Activated CD4-positive, CD25-positive, alpha-beta regulatory T cell treated with anti-CD3 and anti-CD28 coated beads, Interleukin-2, amount 50 U/mL, for 72 hours (primary cell): ENCODE measurements around the gene SLC9A3.
"Not testable (repeated sequence)": the region's sequence is repeated elsewhere in the genome, so short reads cannot be mapped to it uniquely, and the experiment has no call there.

ENCODE experiments used
- DNase-seq: peaks from one replicate; pipeline ENCODE4 v3.0.0; 2021

Gene SLC9A3

DNA sequence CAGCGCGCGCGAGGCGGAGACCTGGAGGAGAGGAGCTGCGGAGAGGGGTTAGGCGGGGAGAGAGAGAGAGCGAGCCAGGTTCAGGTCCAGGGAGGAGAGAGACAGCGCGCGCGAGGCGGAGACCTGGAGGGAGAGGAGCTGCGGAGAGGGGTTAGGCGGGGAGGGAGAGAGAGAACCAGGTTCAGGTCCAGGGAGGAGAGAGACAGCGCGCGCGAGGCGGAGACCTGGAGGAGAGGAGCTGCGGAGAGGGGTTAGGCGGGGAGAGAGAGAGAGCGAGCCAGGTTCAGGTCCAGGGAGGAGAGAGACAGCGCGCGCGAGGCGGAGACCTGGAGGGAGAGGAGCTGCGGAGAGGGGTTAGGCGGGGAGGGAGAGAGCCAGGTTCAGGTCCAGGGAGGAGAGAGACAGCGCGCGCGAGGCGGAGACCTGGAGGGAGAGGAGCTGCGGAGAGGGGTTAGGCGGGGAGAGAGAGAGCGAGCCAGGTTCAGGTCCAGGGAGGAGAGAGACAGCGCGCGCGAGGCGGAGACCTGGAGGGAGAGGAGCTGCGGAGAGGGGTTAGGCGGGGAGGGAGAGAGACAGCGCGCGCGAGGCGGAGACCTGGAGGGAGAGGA is 49.9 kb downstream of the SLC9A3 start:
- DNase-seq = not testable (repeated sequence)

DNA sequence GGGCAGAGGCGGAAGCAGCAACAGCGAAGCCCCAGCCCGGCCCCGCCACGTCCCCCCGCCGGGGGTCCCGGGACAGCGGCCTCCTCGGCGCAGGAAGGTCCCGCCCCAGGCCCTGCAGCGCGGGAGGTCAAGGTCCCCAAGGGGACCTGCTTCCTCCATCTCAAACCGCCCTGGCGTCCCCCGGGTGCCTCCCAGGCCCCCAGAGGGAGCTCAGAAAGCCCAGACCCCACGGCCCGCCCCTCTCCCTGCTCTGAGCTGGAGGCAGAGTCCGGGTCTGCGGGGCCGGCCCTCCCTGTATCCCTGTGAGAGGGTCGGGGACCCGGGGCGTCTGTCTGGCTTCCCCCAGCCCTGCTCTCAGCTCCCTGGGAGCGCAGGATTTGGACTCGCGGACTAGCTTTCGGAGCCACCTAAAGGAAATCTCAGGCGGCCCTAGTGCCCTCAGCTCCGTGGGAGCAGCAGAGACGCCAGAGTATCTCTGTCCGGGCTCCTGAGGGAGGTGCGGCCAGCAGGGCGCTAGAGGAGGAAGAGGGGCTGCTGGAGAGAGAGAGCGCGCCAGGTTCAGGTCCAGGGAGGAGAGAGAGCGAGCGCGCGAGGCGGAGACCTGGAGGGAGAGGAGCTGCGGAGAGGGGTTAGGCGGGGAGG is 50.6 kb downstream of the SLC9A3 start:
- DNase-seq = peak; percentile 51

DNA sequence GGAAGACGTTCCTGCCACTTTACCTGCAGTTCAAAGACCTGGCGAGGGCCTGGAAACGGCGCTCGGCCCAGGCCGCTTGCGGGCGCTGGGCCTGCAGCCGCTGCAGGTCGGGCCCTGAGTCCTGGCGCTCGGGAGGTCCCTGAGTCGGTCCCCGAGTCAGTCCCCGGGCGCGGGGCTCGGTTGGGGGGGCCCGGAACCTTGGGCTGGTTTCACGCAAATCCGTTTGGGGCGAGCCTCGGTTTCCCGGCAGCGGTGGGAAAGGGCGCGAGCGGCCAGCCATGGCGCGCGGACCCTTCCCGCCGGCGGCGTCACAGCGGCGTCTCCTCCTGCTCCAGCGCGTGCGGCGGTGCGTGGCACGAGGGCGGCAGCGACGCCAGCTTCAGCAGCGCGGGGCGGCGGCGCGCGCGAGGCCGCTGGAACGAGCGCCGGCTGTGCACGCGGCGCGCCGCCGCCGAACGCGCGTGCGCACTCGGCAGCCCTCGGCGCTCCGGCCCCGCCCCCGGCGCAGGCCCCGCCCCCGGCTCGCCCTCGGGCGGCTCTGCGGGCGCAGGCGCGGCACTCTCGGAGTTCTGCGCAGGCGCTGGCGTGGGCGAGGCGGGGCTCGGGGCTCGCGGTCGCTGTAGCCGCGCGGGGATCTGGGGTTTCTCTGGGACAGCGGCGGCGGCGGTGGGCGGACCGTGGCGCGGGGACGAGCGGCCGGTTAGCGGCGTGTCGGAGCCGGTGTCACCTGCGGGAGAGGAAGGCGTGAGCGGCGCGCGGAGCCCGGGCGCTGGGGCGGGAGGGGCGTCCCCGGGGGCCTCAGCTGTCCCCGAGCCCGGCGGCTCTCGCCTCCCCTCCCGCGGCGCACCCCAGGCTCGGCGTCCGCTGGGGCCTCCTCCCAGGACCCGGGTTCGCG is 51.3 kb downstream of the SLC9A3 start:
- peak; percentile 96 for DNase-seq

DNA sequence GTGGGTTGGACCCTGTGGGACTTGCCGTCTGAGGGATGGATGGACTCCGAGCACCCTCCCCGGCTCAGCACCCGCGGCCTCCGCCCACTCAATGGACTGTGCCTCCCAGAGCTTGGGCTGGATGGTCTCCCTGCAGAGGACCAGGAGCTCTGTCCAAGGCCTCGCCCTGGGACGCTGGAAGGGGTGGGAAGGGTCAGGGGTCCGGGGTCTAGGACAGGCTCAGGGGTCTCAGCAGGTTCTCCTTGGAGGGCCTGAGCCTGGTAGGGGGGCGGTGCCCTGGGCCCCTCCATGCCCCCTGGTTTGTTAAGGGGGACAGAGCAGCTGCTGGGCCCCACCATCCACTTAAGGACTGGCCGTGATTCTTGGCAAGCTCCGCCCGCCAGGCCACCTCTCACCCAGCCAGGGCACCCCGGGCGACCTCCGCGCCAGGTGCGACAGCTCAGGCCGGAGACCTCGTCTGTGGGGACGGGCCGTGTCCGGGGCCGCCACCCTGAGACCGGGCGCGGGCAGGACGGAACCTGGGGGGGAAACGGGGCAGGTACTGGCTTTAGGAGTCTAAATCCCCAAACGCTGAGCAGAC is 52.1 kb downstream of the SLC9A3 start:
- DNase-seq = peak; percentile 52

DNA sequence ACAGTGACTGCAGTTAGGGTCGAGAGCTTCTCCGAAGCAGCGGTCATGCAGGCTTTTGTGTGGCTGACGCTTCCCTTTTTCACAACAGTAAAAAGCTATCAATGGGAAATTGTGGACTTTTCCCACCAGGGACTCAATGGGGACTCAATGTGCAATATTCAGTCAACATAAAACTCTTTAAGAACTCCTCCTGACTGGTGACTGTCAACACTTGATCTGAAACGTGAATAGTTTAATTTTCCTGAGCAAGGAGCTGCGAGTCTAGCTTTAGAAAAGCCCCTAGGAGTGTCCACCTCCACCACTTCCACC is 52.5 kb downstream of the SLC9A3 start:
- no peak for DNase-seq

DNA sequence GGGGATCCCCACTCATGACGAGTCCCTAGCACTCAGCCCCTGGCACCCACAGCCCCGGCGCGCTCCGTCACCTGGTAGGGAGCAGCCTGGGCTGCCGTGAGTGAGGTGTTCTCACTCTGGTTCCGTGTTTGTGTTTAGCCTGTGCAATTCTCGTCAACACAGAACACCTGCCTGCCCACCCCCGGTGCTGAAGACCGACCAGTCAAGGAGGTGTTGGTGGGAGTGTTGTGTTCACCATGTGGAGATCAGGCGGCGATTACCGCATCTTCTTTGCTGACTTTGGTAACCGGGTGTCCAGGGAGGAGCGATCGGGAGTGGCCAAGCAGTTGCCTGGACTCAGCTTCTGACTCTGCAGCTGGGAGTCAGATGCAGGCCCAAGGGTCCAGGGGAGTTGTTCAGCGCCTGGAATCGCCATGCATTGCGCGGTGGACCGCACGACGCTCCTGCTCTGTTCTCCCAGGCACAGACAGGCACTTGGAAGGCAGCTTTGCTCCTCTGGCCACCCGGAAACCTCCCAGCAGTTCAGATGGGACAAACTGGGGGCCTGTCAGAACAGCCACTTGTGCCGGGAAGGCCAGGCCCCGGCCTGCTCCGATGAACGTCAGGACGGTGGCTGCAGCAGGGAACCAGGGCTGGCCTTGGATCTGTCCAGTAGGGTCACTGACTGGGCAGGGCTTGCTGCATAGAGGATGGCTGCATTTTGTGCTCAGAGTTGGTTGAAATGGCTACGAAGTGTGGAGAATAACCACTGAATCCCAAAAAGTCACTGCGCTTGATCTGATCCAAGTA is 53.1 kb downstream of the SLC9A3 start:
- DNase-seq = no peak

DNA sequence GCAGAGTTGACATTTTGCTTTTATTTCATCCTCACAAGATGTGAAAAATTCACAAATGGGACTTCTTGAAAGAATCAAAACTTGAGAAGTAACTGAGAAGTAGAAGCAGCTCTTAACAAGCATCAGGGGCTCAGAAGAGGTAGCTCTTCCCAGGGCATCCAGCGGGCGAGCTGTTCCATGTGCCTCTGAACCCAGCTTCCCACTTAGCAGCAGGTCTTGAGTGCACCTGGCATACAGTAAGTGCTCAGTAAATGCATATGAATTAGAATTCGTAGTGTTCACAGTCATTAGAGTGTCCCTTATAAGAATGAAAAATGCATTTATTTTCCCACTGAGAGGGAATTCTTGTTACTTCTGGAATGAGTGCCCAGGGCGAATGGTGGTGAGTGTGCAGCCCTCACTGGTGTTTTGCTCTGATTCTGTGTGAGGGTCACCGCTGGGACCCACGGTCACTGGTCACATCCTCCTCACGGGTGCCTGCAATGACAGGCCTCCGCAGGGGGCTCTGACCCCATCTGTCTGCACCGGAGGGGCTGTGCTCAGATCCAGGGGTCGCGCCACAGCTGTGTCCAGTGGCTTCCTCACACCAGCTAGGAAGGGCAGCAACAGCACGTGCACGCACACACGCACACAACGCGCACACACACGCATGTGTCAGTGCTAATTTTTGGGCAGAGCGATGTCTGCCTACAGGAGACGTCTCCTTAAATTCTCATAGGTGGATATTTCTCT is 54.3 kb downstream of the SLC9A3 start:
- no peak for DNase-seq

DNA sequence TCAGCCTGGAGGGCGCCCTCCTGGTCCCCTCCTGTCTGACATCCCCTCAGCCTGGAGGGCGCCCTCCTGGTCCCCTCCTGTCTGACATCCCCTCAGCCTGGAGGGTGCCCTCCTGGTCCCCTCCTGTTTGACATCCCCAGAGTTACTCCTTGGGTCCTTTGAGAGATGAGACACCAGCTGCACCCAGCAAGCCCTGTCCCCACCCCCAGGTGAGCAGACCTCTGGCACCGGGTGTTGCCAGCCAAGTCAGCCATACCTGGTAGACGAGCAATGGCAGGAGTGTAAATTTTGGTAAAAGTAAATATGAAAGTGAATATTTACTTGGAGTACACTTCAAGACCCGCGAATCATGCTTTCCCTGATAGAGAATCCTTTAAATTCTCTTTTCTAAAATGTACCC is 55.8 kb downstream of the SLC9A3 start:
- no peak for DNase-seq

DNA sequence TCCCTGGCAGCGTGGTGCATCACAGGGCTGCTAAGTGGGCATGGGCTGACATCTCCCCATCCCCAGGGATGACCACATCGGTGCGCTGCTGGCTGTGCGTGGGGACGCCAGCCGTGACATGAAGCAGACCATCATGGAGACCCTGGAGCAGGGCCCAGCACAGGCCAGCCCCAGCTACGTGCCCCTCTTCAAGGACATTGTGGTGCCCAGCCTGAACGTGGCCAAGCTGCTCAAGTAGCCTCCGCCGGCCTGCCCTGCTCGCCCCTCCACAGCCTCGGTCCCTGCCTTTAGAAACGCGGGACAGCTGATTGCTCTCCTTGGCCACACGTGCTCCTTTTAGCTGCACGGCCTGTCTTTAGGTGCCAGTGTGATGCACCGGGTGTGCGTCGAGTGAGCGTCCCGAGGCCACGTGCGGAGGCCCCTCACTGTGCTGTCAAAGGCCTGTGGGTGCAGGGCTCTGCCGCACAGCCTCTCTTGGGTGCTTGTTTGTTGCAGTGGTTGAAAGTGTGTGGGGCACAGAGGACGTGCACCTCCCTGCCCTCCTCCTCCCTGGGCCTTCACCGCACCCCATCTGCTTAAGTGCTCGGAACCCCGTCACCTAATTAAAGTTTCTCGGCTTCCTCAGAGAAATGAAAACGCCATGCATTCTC is 57.5 kb downstream of the SLC9A3 start:
- peak; percentile 26 for DNase-seq

DNA sequence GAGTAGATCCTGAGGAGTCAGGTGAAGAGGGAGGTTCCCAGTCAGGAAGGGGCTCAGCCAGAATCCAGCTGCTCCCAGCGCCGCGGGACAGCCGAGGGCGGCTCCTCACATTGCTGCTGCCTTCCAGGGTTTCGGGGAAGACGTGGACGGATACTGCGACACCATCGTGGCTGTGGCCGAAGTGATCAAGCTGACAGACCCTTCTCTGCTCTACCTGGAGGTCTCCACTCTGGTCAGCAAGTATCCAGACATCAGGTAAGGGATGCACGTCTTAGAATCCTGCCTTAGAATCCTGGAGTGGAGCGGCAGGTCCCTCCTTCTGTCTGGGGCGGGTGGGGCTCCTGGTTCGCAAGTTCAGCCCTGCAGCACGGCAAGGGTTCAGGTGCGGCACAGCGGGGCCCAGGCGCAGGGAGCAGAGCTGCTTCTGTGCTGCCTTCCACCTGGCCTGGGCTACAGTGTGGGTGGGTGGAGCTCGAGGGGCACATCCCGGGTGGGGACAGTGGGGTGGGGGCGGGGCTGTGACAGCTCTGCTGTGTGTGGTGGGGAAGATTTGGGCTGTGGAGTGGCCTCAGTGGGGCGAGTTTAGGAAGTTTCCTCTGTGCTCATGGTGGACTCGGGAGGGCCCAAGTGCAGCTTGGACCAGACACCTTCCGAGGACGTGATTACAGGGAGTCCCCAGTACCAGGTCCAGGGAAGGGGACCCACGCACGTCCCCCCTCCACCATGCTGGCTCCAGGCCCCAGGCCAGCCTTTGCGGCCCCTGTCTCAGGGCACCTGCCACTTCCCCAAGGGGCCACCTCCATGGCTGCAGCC is 58.5 kb downstream of the SLC9A3 start:
- DNase-seq = peak; percentile 28

DNA sequence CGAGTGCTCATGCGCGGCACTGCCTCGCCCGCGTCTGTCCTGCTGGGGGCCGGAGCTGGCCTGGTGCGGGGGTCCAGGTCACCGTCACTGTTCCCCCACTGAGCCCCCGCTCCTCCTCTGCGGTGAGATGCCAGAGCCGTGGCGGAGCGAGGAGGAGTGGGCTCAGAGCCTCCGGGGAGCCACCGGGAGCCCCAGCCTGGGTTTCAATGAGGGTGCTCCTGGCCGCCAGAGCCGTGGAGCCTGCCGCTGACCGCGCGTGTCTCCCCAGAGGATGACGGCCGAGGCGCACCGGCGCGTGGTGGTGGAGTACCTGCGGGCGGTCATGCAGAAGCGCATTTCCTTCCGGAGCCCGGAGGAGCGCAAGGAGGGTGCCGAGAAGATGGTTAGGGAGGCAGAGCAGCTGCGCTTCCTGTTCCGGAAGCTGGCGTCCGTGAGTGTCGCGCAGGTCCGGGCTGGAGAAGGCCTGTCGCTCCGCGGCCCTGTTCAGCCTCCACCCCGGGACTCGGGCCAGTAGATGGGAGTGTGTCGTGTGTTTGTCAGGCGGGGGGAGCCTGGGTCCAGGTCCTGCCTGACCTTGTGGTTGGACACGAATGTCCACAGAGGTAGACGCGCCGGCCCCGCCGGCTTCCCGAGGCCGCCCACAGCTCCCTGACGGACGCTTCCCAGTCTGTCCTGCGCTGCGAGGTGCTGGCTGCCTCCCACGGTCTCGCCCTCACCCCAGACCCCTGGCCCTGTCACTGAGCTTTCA is 59.2 kb downstream of the SLC9A3 start:
- peak; percentile 30 for DNase-seq

DNA sequence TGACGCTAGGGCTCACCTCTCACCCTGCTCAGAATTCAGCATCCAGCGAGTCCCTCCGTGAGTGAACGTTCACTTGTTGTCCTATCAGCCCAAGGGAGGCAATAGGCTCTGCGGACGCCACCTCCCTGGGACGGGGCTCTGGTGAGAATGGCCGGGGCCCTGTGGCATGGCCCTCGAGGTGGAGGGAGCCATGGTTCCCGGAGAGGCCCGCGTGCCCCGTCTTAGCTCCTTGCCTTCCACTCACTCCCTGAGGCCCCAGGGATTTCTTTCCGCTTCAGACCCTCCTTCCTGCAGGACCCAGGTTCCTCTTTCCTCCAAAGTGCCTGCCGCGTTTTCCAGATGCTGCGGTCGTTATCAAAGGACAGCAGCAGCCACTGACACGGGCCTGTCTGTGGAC is 59.8 kb downstream of the SLC9A3 start:
- peak; percentile 29 for DNase-seq

DNA sequence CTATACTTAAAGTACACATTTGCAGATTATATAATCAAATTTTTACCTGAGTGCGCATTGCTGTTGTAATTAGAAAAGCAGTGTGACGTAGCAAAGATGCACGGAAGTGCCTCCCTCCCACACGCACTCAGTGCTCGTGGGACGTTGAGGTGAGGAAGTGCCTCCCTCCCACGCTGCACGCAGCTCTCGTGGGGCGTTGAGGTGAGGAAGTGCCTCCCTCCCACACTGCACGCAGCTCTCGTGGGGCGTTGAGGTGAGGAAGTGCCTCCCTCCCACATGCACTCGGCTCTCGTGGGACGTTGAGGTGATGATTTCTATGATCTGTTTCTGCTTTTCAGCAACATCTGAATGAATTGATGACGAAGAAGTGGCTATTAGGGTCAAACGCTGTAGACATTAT is 60.3 kb downstream of the SLC9A3 start:
- DNase-seq = peak; percentile 62

DNA sequence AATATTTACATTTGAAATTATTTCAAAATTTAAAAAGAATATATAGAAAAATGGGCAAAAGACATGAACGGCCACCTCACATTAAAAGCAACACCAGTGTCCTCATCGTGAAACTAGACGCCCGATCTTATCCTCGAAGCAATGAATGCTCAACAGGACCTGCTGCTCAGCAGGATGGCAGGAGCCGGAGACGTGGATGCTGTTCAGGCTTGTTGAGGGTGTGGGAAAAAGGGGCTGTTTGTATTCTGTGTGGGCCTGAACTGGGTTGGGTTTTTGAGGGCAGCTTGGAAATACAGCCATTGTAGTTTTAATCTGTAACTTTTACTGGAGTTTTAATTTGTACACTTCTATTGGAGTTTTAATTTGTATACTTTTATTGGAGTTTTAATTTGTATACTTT is 60.9 kb downstream of the SLC9A3 start:
- peak; percentile 22 for DNase-seq

DNA sequence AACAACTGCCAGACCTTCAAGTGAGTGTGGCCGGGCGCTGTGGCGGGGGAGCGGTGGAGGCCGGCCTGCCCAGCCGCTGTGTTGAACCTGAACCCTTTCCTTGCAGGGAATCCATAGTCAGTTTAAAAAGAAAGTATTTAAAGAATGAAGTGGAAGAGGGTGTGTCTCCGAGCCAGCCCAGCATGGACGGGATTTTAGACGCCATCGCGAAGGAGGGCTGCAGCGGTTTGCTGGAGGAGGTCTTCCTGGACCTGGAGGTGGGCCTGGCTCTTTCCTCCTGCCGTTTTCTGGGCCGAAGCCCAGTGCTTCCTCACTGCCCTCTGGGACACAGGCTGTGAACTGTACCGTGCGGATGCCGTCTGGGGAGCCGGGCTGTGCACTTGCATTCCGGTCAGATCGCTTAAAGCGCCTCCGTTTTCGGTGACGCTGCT is 62.2 kb downstream of the SLC9A3 start:
- peak; percentile 14 for DNase-seq

DNA sequence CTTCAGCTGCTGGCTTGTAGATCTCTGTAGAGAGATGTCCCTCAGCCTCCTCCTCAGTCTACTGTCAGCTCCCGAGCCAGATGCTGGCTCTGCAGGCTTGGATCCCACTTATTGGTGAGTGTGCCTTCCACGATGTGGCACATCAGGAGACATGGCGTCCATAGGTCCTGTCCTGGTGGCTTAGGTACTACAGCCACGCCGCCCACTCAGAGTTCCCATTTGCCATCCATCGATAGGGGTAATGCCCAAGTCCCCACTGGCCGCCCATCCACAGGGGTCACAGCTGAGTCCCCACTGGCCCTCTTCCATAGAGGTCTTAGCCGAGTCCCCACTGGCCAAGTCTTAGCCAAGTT is 64.0 kb downstream of the SLC9A3 start:
- no peak for DNase-seq

DNA sequence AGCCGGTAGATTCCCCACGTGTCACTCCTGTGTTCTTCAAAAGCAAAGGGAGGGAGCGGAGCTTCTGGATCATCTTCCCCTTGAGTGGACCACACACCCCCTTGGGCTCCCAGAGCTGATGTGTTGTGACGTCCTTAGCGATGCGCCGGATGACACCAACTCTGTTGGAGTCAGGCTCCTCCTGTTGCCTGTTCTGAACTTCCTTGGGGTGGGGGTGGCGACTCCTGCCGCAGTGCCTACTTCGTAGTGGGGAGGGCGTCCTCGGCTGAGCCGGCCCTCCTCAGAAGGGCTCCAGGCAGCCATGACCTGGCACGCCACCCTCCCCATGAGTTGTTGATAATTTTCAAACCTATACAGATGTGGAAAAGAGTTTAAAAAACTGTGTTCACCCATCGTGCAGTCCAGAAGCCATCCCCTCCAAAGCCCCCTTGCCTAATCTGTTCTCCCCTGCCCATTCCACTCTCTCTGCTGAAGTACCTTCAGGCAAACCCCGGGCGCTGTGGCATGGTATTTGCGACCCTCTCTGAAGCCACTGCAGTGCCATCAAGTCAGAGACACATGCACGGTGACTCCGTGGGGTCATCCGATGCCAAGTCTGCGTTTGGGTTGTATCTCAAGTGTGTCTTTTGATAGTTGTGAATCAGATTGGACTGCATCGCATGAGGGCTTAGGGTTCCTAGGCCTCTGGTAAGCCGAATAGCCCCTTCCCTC is 64.5 kb downstream of the SLC9A3 start:
- DNase-seq = peak; percentile 28

DNA sequence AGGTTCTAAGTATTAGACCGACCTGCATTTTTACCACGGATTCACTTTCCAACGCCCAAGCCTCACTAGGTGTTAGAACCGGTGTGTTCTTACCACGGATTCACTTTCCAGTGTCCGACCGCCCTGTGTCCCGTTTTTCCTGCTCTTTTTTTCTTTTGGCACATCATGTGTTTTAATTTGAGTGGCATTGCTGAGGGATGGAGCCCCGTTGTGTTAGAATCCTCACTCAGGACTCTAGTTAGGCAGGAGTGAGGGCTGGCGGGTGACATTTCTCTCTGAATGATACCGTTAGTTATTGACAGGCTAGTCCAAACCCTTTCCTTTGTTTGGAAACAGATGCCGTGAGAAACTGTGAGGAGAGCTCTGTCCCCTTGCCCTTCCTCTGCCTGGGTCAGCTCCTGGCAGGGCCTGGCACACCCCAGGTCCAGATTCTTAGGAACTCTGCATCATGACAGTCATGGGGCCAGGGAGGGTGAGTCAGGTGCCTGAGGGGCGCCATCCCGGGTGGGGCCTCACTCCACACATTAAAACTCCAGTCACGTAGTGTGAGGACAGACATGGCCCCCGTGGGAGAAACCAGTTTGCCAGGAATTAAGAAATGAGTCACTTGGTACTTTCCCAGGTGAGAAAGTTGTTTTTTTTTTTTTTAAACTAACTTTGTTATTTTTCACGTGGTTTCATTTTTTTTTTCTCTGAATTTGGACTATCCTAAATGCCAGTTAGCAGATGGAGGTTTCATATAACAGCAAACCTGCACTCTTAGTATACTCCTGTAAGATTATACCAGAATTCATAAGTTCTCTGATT is 65.5 kb downstream of the SLC9A3 start:
- DNase-seq = peak; percentile 49
